ENCODE data around the gene RAP2B. TPM values are rescaled to one million over a fixed set of nuclear protein-coding genes. Genes with fewer than 3 reads are reported as not detected.
"Not testable (repeated sequence)": the region's sequence is repeated elsewhere in the genome, so short reads cannot be mapped to it uniquely, and the experiment has no call there.

RAP2B gene
- total RNA-seq, 1 donor from 2014 or later, result 12.2 TPM

GRCh38 chr3:153150991-153151390 is 11.0 kb upstream of the RAP2B start:
- DNase-seq (no peak), ATAC-seq (ENCODE audit: low read depth) (no peak)
- ChIA-PET CTCF (no interaction called here), POLR2A (no interaction called here)
- Mint-ChIP-seq H3K4me1 (no peaks in the 10 kb centered on the region), H3K27ac (no peak overlapping the region), H3K36me3 (ENCODE audit: low read depth) (no peaks in the 10 kb centered on the region), H3K9me3 (peaks cover 6% of the 10 kb centered on the region), H3K27me3 (peaks cover 3% of the 10 kb centered on the region), H3K4me3 (no peak overlapping the region)
- intact Hi-C loops (cut with micrococcal nuclease), result no loop called here
- no peak for TF ChIP-seq CTCF (IDR thresholded peaks at IDR 0.05)

GRCh38 chr3:153155786-153156185 is 6.2 kb upstream of the RAP2B start:
- intact Hi-C loops (cut with micrococcal nuclease); DNase-seq; H3K27me3 Mint-ChIP-seq; CTCF ChIA-PET; H3K4me3 Mint-ChIP-seq; H3K4me1 Mint-ChIP-seq; H3K9me3 Mint-ChIP-seq; H3K36me3 Mint-ChIP-seq (ENCODE audit: low read depth); ATAC-seq (ENCODE audit: low read depth); POLR2A ChIA-PET; H3K27ac Mint-ChIP-seq: not testable (repeated sequence)

GRCh38 chr3:153158189-153158588 is 3.8 kb upstream of the RAP2B start:
- intact Hi-C loops (cut with micrococcal nuclease), result no loop called here
- H3K27ac Mint-ChIP-seq, result no peak overlapping the region
- peaks cover 3% of the 10 kb centered on the region for H3K27me3 Mint-ChIP-seq
- no peak for ATAC-seq (ENCODE audit: low read depth)
- H3K4me3 Mint-ChIP-seq, result no peak overlapping the region
- ChIA-PET POLR2A (no interaction called here), CTCF (no interaction called here)
- H3K4me1 Mint-ChIP-seq, result peaks cover 13% of the 10 kb centered on the region
- no peaks in the 10 kb centered on the region for H3K9me3 Mint-ChIP-seq
- DNase-seq, result no peak
- no peak for TF ChIP-seq CTCF (IDR thresholded peaks at IDR 0.05)
- peaks cover 16% of the 10 kb centered on the region for H3K36me3 Mint-ChIP-seq (ENCODE audit: low read depth)

GRCh38 chr3:153158961-153159735 is 2.9 kb upstream of the RAP2B start:
- ATAC-seq (ENCODE audit: low read depth), result no peak
- peaks cover 18% of the 10 kb centered on the region for H3K36me3 Mint-ChIP-seq (ENCODE audit: low read depth)
- no peaks in the 10 kb centered on the region for H3K9me3 Mint-ChIP-seq
- ChIA-PET CTCF (no interaction called here), POLR2A (interaction anchor here (0.6 to 4.3 kb wide), 4 partner anchors 21 to 409 kb away, joined by 3 to 38 read pairs (median 4); no protein-coding TSS in a partner anchor)
- DNase-seq, result no peak
- peak overlapping the region; percentile 35 for H3K27ac Mint-ChIP-seq
- peaks cover 3% of the 10 kb centered on the region for H3K27me3 Mint-ChIP-seq
- H3K4me1 Mint-ChIP-seq, result peaks cover 22% of the 10 kb centered on the region
- TF ChIP-seq CTCF (IDR thresholded peaks at IDR 0.05), result no peak
- intact Hi-C loops (cut with micrococcal nuclease), result no loop called here
- peak overlapping the region; percentile 97 for H3K4me3 Mint-ChIP-seq

- peak overlapping the region; percentile 97 for H3K4me3 Mint-ChIP-seq
- no peak for TF ChIP-seq CTCF (IDR thresholded peaks at IDR 0.05)
- peak overlapping the region; percentile 97 for H3K27ac Mint-ChIP-seq
- no peak for DNase-seq
- no peak for ATAC-seq (ENCODE audit: low read depth)
- intact Hi-C loops (cut with micrococcal nuclease), result loop anchor here (2.0 to 10.0 kb wide), 9 partner anchors 62 to 1988 kb away; no protein-coding TSS in a partner anchor
- H3K27me3 Mint-ChIP-seq, result peaks cover 2% of the 10 kb centered on the region
- peaks cover 18% of the 10 kb centered on the region for H3K36me3 Mint-ChIP-seq (ENCODE audit: low read depth)
- peaks cover 30% of the 10 kb centered on the region for H3K4me1 Mint-ChIP-seq
- CTCF ChIA-PET, result no interaction called here
- POLR2A ChIA-PET, result interaction anchor here (0.7 to 4.3 kb wide), 4 partner anchors 11 to 408 kb away, joined by 3 to 38 read pairs (median 6); no protein-coding TSS in a partner anchor
- H3K9me3 Mint-ChIP-seq, result no peaks in the 10 kb centered on the region
These were observed 2.1 kb upstream of the RAP2B start for GRCh38 chr3:153159771-153160397.

Data from activated B cell treated with CpG ODN at 0.5 μM for 24 hours (primary cell).